ENCODE results near the gene ROBO1.

Gene ROBO1

DNA sequence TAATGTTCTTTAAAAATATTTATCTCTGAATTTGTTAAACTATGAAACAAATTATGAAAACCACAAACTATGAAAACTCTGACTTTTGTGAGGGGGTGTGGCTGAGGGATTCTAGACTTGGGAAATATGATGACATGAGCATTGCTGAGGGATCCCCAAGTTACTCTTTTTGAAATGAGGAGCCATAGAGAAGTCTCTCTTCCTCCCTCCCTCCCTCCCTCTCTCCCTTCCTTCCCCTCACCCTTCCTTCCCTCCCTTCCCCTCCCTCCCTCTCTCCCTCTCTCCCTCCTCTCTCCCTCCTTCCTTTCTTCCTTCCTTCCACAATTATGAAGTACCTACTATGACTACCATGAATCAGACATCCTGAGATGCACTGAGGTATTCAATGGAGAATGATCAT lies 673.1 kb downstream of the ROBO1 start:
- H3K79me2 ChIP-seq (ENCODE audit: insufficient read depth, low read depth) = no peaks in the 10 kb centered on the region

DNA sequence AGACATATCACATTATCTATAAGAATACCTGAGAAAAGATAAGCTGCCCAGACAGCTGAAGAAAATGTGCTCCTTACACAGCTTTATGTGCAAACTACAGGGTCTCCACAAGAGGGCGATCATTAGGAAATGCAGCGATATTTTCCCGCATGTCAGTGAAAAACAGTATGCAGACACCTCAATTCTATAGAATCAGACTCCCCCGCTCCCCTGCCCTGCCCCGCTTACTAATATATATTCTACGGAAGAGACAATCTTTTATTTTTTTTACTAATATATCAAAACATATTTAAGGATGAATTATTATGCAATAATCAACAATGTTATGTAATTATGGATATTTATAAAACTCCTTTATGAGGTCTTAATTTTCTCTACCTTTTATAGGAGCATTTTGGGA lies 681.3 kb downstream of the ROBO1 start:
- Histone ChIP-seq H2AFZ (ENCODE audit: low read depth) (no peak overlapping the region), H3K4me1 (ENCODE audit: low read depth, poor library complexity, severe bottlenecking) (no peaks in the 10 kb centered on the region), H3K27ac (no peak overlapping the region), H3K4me3 (IDR thresholded peaks at IDR 0.05; ENCODE audit: insufficient read depth, low read depth, low read length) (no peak overlapping the region), H3K4me2 (no peak overlapping the region), H3K9ac (no peak overlapping the region), H3K36me3 (ENCODE audit: insufficient read depth) (no peaks in the 10 kb centered on the region), H3K27me3 (ENCODE audit: insufficient read depth, low read depth) (no peaks in the 10 kb centered on the region), H4K20me1 (ENCODE audit: insufficient read depth) (no peaks in the 10 kb centered on the region), H3K79me2 (ENCODE audit: insufficient read depth, low read depth) (no peaks in the 10 kb centered on the region)
- TF ChIP-seq, protein P1, sequence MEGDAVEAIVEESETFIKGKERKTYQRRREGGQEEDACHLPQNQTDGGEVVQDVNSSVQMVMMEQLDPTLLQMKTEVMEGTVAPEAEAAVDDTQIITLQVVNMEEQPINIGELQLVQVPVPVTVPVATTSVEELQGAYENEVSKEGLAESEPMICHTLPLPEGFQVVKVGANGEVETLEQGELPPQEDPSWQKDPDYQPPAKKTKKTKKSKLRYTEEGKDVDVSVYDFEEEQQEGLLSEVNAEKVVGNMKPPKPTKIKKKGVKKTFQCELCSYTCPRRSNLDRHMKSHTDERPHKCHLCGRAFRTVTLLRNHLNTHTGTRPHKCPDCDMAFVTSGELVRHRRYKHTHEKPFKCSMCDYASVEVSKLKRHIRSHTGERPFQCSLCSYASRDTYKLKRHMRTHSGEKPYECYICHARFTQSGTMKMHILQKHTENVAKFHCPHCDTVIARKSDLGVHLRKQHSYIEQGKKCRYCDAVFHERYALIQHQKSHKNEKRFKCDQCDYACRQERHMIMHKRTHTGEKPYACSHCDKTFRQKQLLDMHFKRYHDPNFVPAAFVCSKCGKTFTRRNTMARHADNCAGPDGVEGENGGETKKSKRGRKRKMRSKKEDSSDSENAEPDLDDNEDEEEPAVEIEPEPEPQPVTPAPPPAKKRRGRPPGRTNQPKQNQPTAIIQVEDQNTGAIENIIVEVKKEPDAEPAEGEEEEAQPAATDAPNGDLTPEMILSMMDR (conservative IDR thresholded peaks at IDR 0.05; ENCODE audit: low read depth, low read length) = peak; percentile 63

More for the DNA sequence above, 673.1 kb downstream of the ROBO1 start:
- Histone ChIP-seq H3K27me3 (ENCODE audit: insufficient read depth, low read depth) (no peaks in the 10 kb centered on the region), H3K36me3 (ENCODE audit: insufficient read depth) (no peaks in the 10 kb centered on the region), H4K20me1 (ENCODE audit: insufficient read depth) (no peaks in the 10 kb centered on the region), H3K9ac (no peak overlapping the region), H2AFZ (ENCODE audit: low read depth) (no peak overlapping the region), H3K4me3 (IDR thresholded peaks at IDR 0.05; ENCODE audit: insufficient read depth, low read depth, low read length) (no peak overlapping the region), H3K4me1 (ENCODE audit: low read depth, poor library complexity, severe bottlenecking) (no peaks in the 10 kb centered on the region), H3K4me2 (no peak overlapping the region), H3K27ac (no peak overlapping the region)
- TF ChIP-seq, protein P1 (conservative IDR thresholded peaks at IDR 0.05; ENCODE audit: low read depth, low read length) = no peak

DNA sequence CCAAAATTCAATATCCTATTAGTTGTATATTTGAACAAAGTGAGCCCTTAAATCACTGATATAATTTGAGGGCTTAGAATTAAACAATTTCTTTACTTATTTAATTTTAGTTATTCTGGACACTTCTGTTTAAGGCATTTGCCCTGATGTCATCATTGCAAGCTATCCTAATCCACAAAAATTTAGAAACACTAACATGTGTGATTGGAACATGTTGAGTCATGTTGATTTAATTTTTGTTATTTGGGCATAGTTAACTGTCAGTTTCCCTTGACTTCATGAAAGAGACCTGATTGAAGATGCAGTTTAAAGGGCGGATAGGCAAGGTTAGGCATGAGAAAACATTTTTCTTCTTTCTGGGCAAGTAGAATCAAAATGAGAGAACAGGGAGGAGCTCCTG lies 682.6 kb downstream of the ROBO1 start:
- H3K27me3 ChIP-seq (ENCODE audit: insufficient read depth, low read depth) = no peaks in the 10 kb centered on the region
- no peak overlapping the region for H2AFZ ChIP-seq (ENCODE audit: low read depth)
- H3K4me2 ChIP-seq = no peak overlapping the region
- no peak overlapping the region for H3K4me3 ChIP-seq (IDR thresholded peaks at IDR 0.05; ENCODE audit: insufficient read depth, low read depth, low read length)
- no peak overlapping the region for H3K9ac ChIP-seq
- H3K4me1 ChIP-seq (ENCODE audit: low read depth, poor library complexity, severe bottlenecking) = no peaks in the 10 kb centered on the region
- no peaks in the 10 kb centered on the region for H3K79me2 ChIP-seq (ENCODE audit: insufficient read depth, low read depth)
- TF ChIP-seq, protein P1 (conservative IDR thresholded peaks at IDR 0.05; ENCODE audit: low read depth, low read length) = no peak
- H4K20me1 ChIP-seq (ENCODE audit: insufficient read depth) = no peaks in the 10 kb centered on the region
- no peak overlapping the region for H3K27ac ChIP-seq
- H3K36me3 ChIP-seq (ENCODE audit: insufficient read depth) = no peaks in the 10 kb centered on the region

DNA sequence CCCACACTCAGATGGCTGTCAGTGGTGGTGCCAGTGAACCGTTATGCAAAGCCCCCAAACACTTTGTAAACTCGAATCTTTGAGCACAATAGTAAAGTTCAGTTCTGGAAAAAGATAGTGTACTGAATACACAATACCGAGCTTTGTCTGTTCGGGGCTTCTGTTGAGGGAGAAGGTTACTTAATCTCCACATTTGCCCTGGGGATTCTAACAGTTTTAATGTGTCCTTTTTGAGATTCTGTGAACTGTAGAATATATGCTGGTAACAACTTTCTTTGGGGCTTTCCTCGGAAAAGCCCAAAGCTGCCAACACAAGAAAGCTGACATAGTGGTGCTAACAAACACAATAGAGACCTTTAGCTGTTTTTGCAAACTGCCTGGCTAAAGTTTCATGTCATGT lies 686.5 kb downstream of the ROBO1 start:
- no peaks in the 10 kb centered on the region for H3K79me2 ChIP-seq (ENCODE audit: insufficient read depth, low read depth)
- no peaks in the 10 kb centered on the region for H4K20me1 ChIP-seq (ENCODE audit: insufficient read depth)
- H3K4me2 ChIP-seq = no peak overlapping the region
- no peaks in the 10 kb centered on the region for H3K27me3 ChIP-seq (ENCODE audit: insufficient read depth, low read depth)
- no peak overlapping the region for H2AFZ ChIP-seq (ENCODE audit: low read depth)
- TF ChIP-seq, protein P1 (conservative IDR thresholded peaks at IDR 0.05; ENCODE audit: low read depth, low read length) = no peak
- H3K4me1 ChIP-seq (ENCODE audit: low read depth, poor library complexity, severe bottlenecking) = no peaks in the 10 kb centered on the region
- H3K27ac ChIP-seq = no peak overlapping the region
- H3K9ac ChIP-seq = no peak overlapping the region
- H3K4me3 ChIP-seq (IDR thresholded peaks at IDR 0.05; ENCODE audit: insufficient read depth, low read depth, low read length) = no peak overlapping the region
- no peaks in the 10 kb centered on the region for H3K36me3 ChIP-seq (ENCODE audit: insufficient read depth)
